Measurements from ENCODE around the gene NCAPD2. TPM values are rescaled to one million over a fixed set of nuclear protein-coding genes. Genes with fewer than 3 reads are reported as not detected.
A peak's percentile ranks its signal among the peaks of the same experiment; 100 is the strongest.
"Not testable (repeated sequence)": the region's sequence is repeated elsewhere in the genome, so short reads cannot be mapped to it uniquely, and the experiment has no call there.

Gene NCAPD2
- total RNA-seq, 1 donor from 2014 or later = 74.8 TPM

DNA sequence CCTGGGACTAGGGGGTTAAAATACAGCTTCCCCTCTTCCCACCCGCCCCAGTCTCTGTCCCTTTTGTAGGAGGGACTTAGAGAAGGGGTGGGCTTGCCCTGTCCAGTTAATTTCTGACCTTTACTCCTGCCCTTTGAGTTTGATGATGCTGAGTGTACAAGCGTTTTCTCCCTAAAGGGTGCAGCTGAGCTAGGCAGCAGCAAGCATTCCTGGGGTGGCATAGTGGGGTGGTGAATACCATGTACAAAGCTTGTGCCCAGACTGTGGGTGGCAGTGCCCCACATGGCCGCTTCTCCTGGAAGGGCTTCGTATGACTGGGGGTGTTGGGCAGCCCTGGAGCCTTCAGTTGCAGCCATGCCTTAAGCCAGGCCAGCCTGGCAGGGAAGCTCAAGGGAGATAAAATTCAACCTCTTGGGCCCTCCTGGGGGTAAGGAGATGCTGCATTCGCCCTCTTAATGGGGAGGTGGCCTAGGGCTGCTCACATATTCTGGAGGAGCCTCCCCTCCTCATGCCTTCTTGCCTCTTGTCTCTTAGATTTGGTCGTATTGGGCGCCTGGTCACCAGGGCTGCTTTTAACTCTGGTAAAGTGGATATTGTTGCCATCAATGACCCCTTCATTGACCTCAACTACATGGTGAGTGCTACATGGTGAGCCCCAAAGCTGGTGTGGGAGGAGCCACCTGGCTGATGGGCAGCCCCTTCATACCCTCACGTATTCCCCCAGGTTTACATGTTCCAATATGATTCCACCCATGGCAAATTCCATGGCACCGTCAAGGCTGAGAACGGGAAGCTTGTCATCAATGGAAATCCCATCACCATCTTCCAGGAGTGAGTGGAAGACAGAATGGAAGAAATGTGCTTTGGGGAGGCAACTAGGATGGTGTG is 42.3 kb downstream of the NCAPD2 start:
- H3K4me3 ChIP-seq (ENCODE audit: low read depth, low read length) = peak overlapping the region; percentile 99
- TF ChIP-seq, protein P1, sequence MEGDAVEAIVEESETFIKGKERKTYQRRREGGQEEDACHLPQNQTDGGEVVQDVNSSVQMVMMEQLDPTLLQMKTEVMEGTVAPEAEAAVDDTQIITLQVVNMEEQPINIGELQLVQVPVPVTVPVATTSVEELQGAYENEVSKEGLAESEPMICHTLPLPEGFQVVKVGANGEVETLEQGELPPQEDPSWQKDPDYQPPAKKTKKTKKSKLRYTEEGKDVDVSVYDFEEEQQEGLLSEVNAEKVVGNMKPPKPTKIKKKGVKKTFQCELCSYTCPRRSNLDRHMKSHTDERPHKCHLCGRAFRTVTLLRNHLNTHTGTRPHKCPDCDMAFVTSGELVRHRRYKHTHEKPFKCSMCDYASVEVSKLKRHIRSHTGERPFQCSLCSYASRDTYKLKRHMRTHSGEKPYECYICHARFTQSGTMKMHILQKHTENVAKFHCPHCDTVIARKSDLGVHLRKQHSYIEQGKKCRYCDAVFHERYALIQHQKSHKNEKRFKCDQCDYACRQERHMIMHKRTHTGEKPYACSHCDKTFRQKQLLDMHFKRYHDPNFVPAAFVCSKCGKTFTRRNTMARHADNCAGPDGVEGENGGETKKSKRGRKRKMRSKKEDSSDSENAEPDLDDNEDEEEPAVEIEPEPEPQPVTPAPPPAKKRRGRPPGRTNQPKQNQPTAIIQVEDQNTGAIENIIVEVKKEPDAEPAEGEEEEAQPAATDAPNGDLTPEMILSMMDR (conservative IDR thresholded peaks at IDR 0.05; ENCODE audit: low read depth, low read length) = no peak
- DNase-seq (ENCODE audit: low read depth) = no peak

DNA sequence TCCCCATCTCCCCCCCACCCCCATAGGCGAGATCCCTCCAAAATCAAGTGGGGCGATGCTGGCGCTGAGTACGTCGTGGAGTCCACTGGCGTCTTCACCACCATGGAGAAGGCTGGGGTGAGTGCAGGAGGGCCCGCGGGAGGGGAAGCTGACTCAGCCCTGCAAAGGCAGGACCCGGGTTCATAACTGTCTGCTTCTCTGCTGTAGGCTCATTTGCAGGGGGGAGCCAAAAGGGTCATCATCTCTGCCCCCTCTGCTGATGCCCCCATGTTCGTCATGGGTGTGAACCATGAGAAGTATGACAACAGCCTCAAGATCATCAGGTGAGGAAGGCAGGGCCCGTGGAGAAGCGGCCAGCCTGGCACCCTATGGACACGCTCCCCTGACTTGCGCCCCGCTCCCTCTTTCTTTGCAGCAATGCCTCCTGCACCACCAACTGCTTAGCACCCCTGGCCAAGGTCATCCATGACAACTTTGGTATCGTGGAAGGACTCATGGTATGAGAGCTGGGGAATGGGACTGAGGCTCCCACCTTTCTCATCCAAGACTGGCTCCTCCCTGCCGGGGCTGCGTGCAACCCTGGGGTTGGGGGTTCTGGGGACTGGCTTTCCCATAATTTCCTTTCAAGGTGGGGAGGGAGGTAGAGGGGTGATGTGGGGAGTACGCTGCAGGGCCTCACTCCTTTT is 43.1 kb downstream of the NCAPD2 start:
- TF ChIP-seq, protein P1 (conservative IDR thresholded peaks at IDR 0.05; ENCODE audit: low read depth, low read length) = no peak
- H3K4me3 ChIP-seq (ENCODE audit: low read depth, low read length) = peak overlapping the region; percentile 99
- DNase-seq (ENCODE audit: low read depth) = no peak

DNA sequence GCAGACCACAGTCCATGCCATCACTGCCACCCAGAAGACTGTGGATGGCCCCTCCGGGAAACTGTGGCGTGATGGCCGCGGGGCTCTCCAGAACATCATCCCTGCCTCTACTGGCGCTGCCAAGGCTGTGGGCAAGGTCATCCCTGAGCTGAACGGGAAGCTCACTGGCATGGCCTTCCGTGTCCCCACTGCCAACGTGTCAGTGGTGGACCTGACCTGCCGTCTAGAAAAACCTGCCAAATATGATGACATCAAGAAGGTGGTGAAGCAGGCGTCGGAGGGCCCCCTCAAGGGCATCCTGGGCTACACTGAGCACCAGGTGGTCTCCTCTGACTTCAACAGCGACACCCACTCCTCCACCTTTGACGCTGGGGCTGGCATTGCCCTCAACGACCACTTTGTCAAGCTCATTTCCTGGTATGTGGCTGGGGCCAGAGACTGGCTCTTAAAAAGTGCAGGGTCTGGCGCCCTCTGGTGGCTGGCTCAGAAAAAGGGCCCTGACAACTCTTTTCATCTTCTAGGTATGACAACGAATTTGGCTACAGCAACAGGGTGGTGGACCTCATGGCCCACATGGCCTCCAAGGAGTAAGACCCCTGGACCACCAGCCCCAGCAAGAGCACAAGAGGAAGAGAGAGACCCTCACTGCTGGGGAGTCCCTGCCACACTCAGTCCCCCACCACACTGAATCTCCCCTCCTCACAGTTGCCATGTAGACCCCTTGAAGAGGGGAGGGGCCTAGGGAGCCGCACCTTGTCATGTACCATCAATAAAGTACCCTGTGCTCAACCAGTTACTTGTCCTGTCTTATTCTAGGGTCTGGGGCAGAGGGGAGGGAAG is 43.9 kb downstream of the NCAPD2 start:
- TF ChIP-seq, protein P1 (conservative IDR thresholded peaks at IDR 0.05; ENCODE audit: low read depth, low read length) = peak; percentile 71
- not testable (repeated sequence) for DNase-seq (ENCODE audit: low read depth)

DNA sequence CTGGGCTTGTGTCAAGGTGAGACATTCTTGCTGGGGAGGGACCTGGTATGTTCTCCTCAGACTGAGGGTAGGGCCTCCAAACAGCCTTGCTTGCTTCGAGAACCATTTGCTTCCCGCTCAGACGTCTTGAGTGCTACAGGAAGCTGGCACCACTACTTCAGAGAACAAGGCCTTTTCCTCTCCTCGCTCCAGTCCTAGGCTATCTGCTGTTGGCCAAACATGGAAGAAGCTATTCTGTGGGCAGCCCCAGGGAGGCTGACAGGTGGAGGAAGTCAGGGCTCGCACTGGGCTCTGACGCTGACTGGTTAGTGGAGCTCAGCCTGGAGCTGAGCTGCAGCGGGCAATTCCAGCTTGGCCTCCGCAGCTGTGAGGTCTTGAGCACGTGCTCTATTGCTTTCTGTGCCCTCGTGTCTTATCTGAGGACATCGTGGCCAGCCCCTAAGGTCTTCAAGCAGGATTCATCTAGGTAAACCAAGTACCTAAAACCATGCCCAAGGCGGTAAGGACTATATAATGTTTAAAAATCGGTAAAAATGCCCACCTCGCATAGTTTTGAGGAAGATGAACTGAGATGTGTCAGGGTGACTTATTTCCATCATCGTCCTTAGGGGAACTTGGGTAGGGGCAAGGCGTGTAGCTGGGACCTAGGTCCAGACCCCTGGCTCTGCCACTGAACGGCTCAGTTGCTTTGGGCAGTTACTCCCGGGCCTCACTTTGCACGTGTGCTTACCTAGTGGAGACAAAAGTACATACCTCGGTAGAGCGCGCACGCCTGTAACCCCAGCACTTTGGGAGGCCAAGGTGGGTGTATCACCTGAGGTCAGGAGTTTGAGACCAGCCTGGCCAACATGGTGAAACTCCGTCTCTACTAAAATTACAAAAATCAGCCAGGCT is 44.8 kb downstream of the NCAPD2 start:
- no peak overlapping the region for H3K4me3 ChIP-seq (ENCODE audit: low read depth, low read length)
- DNase-seq (ENCODE audit: low read depth) = no peak
- TF ChIP-seq, protein P1 (conservative IDR thresholded peaks at IDR 0.05; ENCODE audit: low read depth, low read length) = no peak

More for the DNA sequence above, 43.9 kb downstream of the NCAPD2 start:
- H3K4me3 ChIP-seq (ENCODE audit: low read depth, low read length) = peak overlapping the region; percentile 99

DNA sequence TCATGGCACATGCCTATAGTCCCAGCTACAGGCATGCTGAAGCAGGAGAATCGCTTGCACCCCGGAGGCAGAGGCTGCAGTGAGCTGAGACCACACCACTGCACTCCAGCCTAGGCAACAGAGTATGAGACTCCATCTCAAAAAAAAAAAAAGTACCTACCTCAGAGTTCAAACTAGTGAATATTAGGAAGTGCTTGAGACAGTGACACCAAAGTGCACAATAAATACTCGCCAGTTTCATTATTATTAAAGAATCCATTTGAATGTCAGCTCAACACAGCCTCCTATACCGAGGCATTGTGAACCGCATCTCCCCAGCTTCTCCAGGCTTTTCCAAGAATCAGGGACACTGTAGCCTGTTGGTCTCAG is 45.4 kb downstream of the NCAPD2 start:
- TF ChIP-seq, protein P1 (conservative IDR thresholded peaks at IDR 0.05; ENCODE audit: low read depth, low read length) = no peak
- no peak overlapping the region for H3K4me3 ChIP-seq (ENCODE audit: low read depth, low read length)
- DNase-seq (ENCODE audit: low read depth) = no peak

DNA sequence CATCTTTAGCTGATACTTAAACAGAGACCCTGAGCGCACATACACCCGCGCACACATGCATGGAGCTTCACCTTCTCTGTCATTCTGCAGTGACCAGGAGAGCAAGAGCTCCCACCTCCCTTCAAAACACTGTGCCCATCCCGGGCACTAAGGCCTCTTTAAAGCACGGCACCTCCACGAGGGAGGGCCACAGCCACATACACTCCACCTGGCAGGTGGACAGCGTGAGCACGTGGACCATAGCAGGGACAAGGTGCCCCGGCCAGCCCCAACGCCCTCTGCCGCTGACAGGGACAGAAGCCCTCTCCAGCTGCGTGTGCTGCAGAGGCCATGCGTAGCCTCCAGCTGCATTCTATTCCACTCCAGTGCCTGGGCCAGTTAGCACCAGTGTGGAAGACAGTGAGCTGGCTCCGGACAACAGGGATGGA is 45.8 kb downstream of the NCAPD2 start:
- DNase-seq (ENCODE audit: low read depth) = no peak
- H3K4me3 ChIP-seq (ENCODE audit: low read depth, low read length) = no peak overlapping the region

More for the DNA sequence above, 45.8 kb downstream of the NCAPD2 start:
- TF ChIP-seq, protein P1 (conservative IDR thresholded peaks at IDR 0.05; ENCODE audit: low read depth, low read length) = no peak

Measured in epithelial cell of proximal tubule (primary cell).